ENCODE measurements around the gene SH3D19.

SH3D19 gene

DNA sequence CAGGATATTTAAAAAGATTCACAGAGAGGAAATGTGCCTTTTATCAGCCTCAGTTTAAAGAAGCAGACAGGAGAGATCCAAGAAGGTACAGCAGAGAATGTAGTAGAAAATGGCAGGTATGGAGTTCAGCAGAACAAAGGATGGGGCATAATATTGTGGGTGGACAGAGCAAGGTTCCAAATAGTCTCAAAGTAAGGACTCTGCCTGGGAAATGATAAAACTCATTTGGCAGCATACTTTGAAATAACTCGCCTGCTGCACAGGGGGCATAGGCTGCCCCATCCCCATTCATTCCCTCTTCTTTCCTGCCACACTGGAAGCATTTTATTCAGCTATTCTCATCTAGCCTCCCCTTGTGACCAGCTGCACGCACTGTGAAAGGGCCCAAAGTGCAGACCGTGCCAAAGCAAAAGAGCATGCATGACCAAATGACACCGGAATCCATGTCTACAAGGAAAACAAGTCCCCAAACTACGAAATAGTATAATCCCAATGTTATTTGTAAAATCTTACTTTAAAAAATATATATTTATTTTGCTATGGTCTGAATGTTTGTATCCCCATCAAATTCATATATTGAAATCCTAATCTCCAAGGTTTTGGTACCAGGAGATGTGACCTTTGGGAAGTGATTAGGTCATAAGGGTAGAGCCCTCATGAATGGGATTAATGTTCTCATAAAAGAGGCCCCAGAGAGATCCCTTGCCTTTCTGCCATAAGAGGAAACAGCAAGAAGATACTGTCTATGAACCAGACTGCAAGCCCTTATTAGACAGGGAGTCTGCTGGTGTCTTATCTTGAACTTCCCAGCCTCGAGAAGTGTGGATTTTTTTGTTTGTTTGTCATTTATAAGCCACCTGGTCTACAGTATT is 125.8 kb downstream of the SH3D19 start:
- Histone ChIP-seq H3K79me2 (ENCODE audit: insufficient read depth, low read length) (no peaks in the 10 kb centered on the region), H4K20me1 (ENCODE audit: insufficient read depth, low read length) (no peaks in the 10 kb centered on the region), H2AFZ (ENCODE audit: low read depth, low read length) (no peak overlapping the region; the same call in 1 of the 2 replicates), H3K36me3 (ENCODE audit: insufficient read depth, low read length) (no peaks in the 10 kb centered on the region), H3K27ac (ENCODE audit: low read length) (no peak overlapping the region), H3K4me2 (ENCODE audit: insufficient read depth, low read length) (no peak overlapping the region), H3K9ac (ENCODE audit: low read depth, low read length) (no peak overlapping the region), H3K4me1 (ENCODE audit: insufficient read depth, low read length) (no peaks in the 10 kb centered on the region), H3K27me3 (ENCODE audit: insufficient read depth, low read length, poor library complexity) (no peaks in the 10 kb centered on the region), H3K9me3 (ENCODE audit: insufficient read depth, low read length, severe bottlenecking) (no peaks in the 10 kb centered on the region), H3K4me3 (ENCODE audit: low read depth in 1 of 2, low read length in 2 of 2) (no peak overlapping the region)
- DNase-seq (no peak), ATAC-seq (ENCODE audit: insufficient read depth, low read depth) (no peak)
- TF ChIP-seq EZH2 (IDR thresholded peaks at IDR 0.05; ENCODE audit: borderline replicate concordance, low read depth, low read length, severe bottlenecking), result no peak

DNA sequence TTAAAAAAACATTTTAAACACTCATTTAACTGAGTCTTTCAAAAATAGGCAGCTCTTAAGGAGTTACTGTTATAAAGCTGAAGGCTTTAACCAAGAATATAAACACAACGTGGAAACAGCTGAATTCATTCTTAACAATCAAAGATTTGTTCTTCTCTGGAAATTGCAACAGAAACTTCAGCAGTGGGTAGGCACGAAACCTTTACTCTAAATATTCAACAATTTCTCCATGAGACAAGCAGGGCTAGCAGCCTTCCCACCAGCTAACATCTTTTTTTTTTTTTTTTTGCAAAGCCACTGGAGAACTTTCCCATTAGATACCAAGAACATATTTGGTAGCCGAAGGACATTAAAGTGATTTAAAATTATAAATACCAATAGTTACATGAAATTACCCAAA is 126.7 kb downstream of the SH3D19 start:
- no peak overlapping the region for H2AFZ ChIP-seq (ENCODE audit: low read depth, low read length)
- no peaks in the 10 kb centered on the region for H3K27me3 ChIP-seq (ENCODE audit: insufficient read depth, low read length, poor library complexity)
- H3K4me1 ChIP-seq (ENCODE audit: insufficient read depth, low read length), result no peaks in the 10 kb centered on the region
- DNase-seq (no peak), ATAC-seq (ENCODE audit: insufficient read depth, low read depth) (no peak)
- TF ChIP-seq EZH2 (IDR thresholded peaks at IDR 0.05; ENCODE audit: borderline replicate concordance, low read depth, low read length, severe bottlenecking), result no peak
- TF ChIP-seq, protein P1, sequence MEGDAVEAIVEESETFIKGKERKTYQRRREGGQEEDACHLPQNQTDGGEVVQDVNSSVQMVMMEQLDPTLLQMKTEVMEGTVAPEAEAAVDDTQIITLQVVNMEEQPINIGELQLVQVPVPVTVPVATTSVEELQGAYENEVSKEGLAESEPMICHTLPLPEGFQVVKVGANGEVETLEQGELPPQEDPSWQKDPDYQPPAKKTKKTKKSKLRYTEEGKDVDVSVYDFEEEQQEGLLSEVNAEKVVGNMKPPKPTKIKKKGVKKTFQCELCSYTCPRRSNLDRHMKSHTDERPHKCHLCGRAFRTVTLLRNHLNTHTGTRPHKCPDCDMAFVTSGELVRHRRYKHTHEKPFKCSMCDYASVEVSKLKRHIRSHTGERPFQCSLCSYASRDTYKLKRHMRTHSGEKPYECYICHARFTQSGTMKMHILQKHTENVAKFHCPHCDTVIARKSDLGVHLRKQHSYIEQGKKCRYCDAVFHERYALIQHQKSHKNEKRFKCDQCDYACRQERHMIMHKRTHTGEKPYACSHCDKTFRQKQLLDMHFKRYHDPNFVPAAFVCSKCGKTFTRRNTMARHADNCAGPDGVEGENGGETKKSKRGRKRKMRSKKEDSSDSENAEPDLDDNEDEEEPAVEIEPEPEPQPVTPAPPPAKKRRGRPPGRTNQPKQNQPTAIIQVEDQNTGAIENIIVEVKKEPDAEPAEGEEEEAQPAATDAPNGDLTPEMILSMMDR (IDR thresholded peaks at IDR 0.05; ENCODE audit: borderline replicate concordance, extremely low read depth, low read length, poor library complexity, severe bottlenecking), result no peak
- no peaks in the 10 kb centered on the region for H3K79me2 ChIP-seq (ENCODE audit: insufficient read depth, low read length)
- H3K9ac ChIP-seq (ENCODE audit: low read depth, low read length), result no peak overlapping the region
- no peak overlapping the region for H3K4me2 ChIP-seq (ENCODE audit: insufficient read depth, low read length)
- H3K36me3 ChIP-seq (ENCODE audit: insufficient read depth, low read length), result no peaks in the 10 kb centered on the region
- H3K4me3 ChIP-seq (ENCODE audit: low read depth in 1 of 2, low read length in 2 of 2), result no peak overlapping the region
- H4K20me1 ChIP-seq (ENCODE audit: insufficient read depth, low read length), result no peaks in the 10 kb centered on the region
- H3K27ac ChIP-seq (ENCODE audit: low read length), result no peak overlapping the region
- no peaks in the 10 kb centered on the region for H3K9me3 ChIP-seq (ENCODE audit: insufficient read depth, low read length, severe bottlenecking)

DNA sequence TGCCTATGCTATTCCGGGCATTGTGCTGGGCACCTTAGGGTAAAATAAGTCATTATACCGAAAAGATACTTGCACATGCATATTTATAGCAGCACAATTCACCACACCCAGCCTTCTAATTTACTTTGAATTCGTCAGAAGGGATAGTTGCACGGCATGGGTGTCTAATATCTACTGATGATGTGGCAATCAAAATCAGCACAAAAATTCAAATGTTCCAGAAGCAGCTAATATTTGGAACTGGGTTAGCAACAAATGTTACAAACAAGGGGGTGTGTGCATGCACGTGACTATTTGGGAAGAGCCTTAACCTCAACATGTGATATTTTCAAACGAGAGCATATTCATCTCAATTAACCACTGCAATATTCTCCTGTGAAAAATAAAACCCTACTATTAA is 128.2 kb downstream of the SH3D19 start:
- Histone ChIP-seq H3K4me1 (ENCODE audit: insufficient read depth, low read length) (no peaks in the 10 kb centered on the region), H3K4me2 (ENCODE audit: insufficient read depth, low read length) (no peak overlapping the region), H3K27me3 (ENCODE audit: insufficient read depth, low read length, poor library complexity) (no peaks in the 10 kb centered on the region), H3K79me2 (ENCODE audit: insufficient read depth, low read length) (no peaks in the 10 kb centered on the region), H2AFZ (ENCODE audit: low read depth, low read length) (no peak overlapping the region), H3K36me3 (ENCODE audit: insufficient read depth, low read length) (no peaks in the 10 kb centered on the region), H3K9ac (ENCODE audit: low read depth, low read length) (no peak overlapping the region), H3K4me3 (ENCODE audit: low read depth in 1 of 2, low read length in 2 of 2) (no peak overlapping the region), H4K20me1 (ENCODE audit: insufficient read depth, low read length) (no peaks in the 10 kb centered on the region), H3K27ac (ENCODE audit: low read length) (no peak overlapping the region), H3K9me3 (ENCODE audit: insufficient read depth, low read length, severe bottlenecking) (no peaks in the 10 kb centered on the region)
- DNase-seq, result no peak
- no peak for ATAC-seq (ENCODE audit: insufficient read depth, low read depth)
- no peak for TF ChIP-seq EZH2 (IDR thresholded peaks at IDR 0.05; ENCODE audit: borderline replicate concordance, low read depth, low read length, severe bottlenecking)
- TF ChIP-seq, protein P1 (IDR thresholded peaks at IDR 0.05; ENCODE audit: borderline replicate concordance, extremely low read depth, low read length, poor library complexity, severe bottlenecking), result no peak

DNA sequence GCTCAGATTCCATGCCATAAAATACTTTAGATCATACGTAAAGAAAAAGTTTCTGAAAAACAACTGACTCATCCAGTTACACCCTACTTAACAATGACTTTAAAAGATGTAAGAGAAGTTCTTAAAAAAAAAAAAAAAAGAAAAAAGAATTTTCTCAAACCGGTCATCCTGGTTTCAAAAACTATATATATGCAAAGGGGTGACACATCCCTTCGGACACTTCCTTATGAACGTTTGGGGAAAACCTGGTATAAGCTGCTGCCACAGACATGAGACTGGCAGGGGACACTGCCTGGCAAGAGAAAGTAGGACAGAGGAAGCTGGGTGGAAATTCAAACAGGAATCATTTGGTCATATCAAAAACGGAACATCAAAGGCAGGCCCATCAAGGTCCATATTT is 129.6 kb downstream of the SH3D19 start:
- H3K9ac ChIP-seq (ENCODE audit: low read depth, low read length), result no peak overlapping the region
- no peak overlapping the region for H3K27ac ChIP-seq (ENCODE audit: low read length)
- H4K20me1 ChIP-seq (ENCODE audit: insufficient read depth, low read length), result no peaks in the 10 kb centered on the region
- no peak for TF ChIP-seq EZH2 (IDR thresholded peaks at IDR 0.05; ENCODE audit: borderline replicate concordance, low read depth, low read length, severe bottlenecking)
- TF ChIP-seq, protein P1 (IDR thresholded peaks at IDR 0.05; ENCODE audit: borderline replicate concordance, extremely low read depth, low read length, poor library complexity, severe bottlenecking), result no peak
- no peaks in the 10 kb centered on the region for H3K9me3 ChIP-seq (ENCODE audit: insufficient read depth, low read length, severe bottlenecking)
- no peaks in the 10 kb centered on the region for H3K4me1 ChIP-seq (ENCODE audit: insufficient read depth, low read length)
- H3K4me2 ChIP-seq (ENCODE audit: insufficient read depth, low read length), result no peak overlapping the region
- no peak overlapping the region for H3K4me3 ChIP-seq (ENCODE audit: low read depth in 1 of 2, low read length in 2 of 2)
- no peak for DNase-seq
- H2AFZ ChIP-seq (ENCODE audit: low read depth, low read length), result no peak overlapping the region
- no peaks in the 10 kb centered on the region for H3K79me2 ChIP-seq (ENCODE audit: insufficient read depth, low read length)
- H3K27me3 ChIP-seq (ENCODE audit: insufficient read depth, low read length, poor library complexity), result no peaks in the 10 kb centered on the region
- no peak for ATAC-seq (ENCODE audit: insufficient read depth, low read depth)
- H3K36me3 ChIP-seq (ENCODE audit: insufficient read depth, low read length), result no peaks in the 10 kb centered on the region
